Thymus (tissue), 11 donors: ENCODE data around the gene SPOCK1. TPM values are rescaled to one million over a fixed set of nuclear protein-coding genes. Genes with fewer than 3 reads are reported as not detected.

Experiments used
- DNase-seq, 9 donors: peaks; one replicate each; pipeline ENCODE4 v3.0.0-alpha.2; 2013; ENCODE audit warnings: low spot score in 9 of 9, low read depth in 6 of 9, missing footprints in 1 of 9
- H3K27ac ChIP-seq, 2 donors: one replicate each; pipeline ENCODE4 v1.5.1; 2013; ENCODE audit warnings: control low read depth in 1 of 2, low read depth in 1 of 2, low read length in 1 of 2, mild to moderate bottlenecking in 1 of 2, moderate library complexity in 1 of 2
- H3K27me3 ChIP-seq, 2 donors: one replicate each; pipeline ENCODE4 v1.5.1; 2013; ENCODE audit warnings: low read length in 1 of 2; ENCODE audit not compliant: control insufficient read depth in 2 of 2, insufficient read depth in 1 of 2
- H3K36me3 ChIP-seq, 2 donors: one replicate each; pipeline ENCODE4 v1.5.1; 2013; ENCODE audit warnings: low read length in 1 of 2, mild to moderate bottlenecking in 1 of 2, moderate library complexity in 1 of 2; ENCODE audit not compliant: control insufficient read depth in 2 of 2, insufficient read depth in 2 of 2
- H3K4me1 ChIP-seq, 2 donors: one replicate each; pipeline ENCODE4 v1.5.1; 2013; ENCODE audit warnings: low read length in 2 of 2; ENCODE audit not compliant: control insufficient read depth in 2 of 2, insufficient read depth in 2 of 2
- H3K4me3 ChIP-seq, 2 donors: one replicate each; pipeline ENCODE4 v1.5.1; 2013; ENCODE audit warnings: low read length in 2 of 2, control low read depth in 1 of 2, mild to moderate bottlenecking in 1 of 2
- H3K9me3 ChIP-seq, 2 donors: one replicate each; pipeline ENCODE4 v1.5.1; 2013; ENCODE audit warnings: low read length in 1 of 2, mild to moderate bottlenecking in 1 of 2; ENCODE audit not compliant: control insufficient read depth in 2 of 2, insufficient read depth in 1 of 2
- WGBS: extraction: QIAGEN DNeasy Blood & Tissue Kit; methylation state at CpG from one replicate; pipeline ENCODE4 v1.1.7; 2013; 5-methylcytosine and 5-hydroxymethylcytosine counted together
- polyA plus RNA-seq: library from polyadenylated mRNA; stranded (reverse); fragments of 200-250 nt; gene quantifications from one replicate; pipeline ENCODE4 v1.2.3, GENCODE V29; 2013
- total RNA-seq: library from RNA; stranded (reverse); fragments of 120-200 nt; gene quantifications from one replicate; pipeline ENCODE4 v1.2.4, GENCODE V29; 2013
- donor health status: healthy.

Gene SPOCK1
- total and polyA plus RNA-seq, 2 donors, result 3.7 to 8.6 TPM

DNA sequence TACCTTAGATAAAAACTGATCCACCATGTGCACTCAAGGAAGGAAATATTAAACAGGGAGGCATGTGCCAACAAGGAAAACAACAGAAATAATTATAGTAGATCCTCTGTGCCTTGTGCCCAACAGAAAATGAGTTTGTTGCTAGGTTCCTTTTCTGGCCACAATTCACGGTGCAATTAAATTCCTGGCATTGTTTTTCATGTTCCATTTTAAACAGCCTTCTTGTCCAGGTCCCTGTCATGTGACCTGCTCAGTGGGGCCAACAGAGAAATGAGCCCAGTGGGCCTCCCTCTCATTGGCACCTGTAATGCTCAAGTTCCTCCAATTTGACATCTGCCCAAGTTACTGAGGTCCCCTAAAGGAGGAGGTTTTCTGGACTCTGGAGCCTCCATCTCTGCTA lies 56.5 kb downstream of the SPOCK1 start:
- Histone ChIP-seq H3K9me3 (no peaks in the 10 kb centered on the region), H3K27me3 (no peaks in the 10 kb centered on the region), H3K27ac (no peak overlapping the region), H3K4me3 (no peak overlapping the region), H3K4me1 (no peaks in the 10 kb centered on the region), H3K36me3 (no peaks in the 10 kb centered on the region)
- WGBS, result 91% methylated on average over 1 of the region's 1 CpG
- no peak for DNase-seq

- Histone ChIP-seq H3K4me3 (no peak overlapping the region), H3K27ac (no peak overlapping the region), H3K4me1 (no peaks in the 10 kb centered on the region), H3K27me3 (no peaks in the 10 kb centered on the region), H3K9me3 (no peaks in the 10 kb centered on the region), H3K36me3 (no peaks in the 10 kb centered on the region)
- DNase-seq, result no peak
- 93% methylated on average over 2 of the region's 2 CpGs for WGBS
These were observed 57.6 kb downstream of the SPOCK1 start for GRCh38 chr5:137441476-137441875.

DNA sequence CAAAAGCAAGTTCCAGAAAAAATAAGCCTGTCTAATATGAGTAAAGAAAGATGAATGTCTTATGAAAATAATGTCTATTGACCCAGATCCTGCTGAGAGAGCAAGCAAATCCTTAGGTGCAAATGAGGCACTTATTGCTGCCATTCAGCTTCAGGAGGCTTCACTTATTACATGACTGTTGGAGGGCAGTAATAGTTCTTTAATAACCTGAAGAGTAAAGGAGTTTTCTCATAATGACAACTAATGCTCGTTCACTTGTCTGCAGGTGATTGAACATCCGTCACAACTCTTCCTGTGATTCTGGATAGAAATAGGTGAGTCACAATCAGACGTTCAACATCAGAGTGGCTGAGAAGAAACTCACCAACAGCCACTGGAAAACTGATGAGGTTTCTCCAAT lies 58.3 kb downstream of the SPOCK1 start:
- 63% methylated on average over 3 of the region's 3 CpGs for WGBS
- H3K4me1 ChIP-seq, result no peaks in the 10 kb centered on the region

GRCh38 chr5:137439645-137440044 lies 59.5 kb downstream of the SPOCK1 start:
- H3K36me3 ChIP-seq, result no peaks in the 10 kb centered on the region
- H3K9me3 ChIP-seq, result no peaks in the 10 kb centered on the region
- no peak overlapping the region for H3K4me3 ChIP-seq
- WGBS, result 71% methylated on average over 3 of the region's 3 CpGs
- no peak for DNase-seq
- H3K4me1 ChIP-seq, result no peaks in the 10 kb centered on the region
- H3K27ac ChIP-seq, result no peak overlapping the region
- H3K27me3 ChIP-seq, result no peaks in the 10 kb centered on the region

More for the DNA sequence above, 58.3 kb downstream of the SPOCK1 start:
- H3K4me3 ChIP-seq, result no peak overlapping the region
- H3K27me3 ChIP-seq, result no peaks in the 10 kb centered on the region
- no peak for DNase-seq
- H3K36me3 ChIP-seq, result no peaks in the 10 kb centered on the region
- no peak overlapping the region for H3K27ac ChIP-seq
- no peaks in the 10 kb centered on the region for H3K9me3 ChIP-seq

GRCh38 chr5:137438932-137439331 lies 60.2 kb downstream of the SPOCK1 start:
- no peaks in the 10 kb centered on the region for H3K27me3 ChIP-seq
- DNase-seq, result no peak
- H3K36me3 ChIP-seq, result no peaks in the 10 kb centered on the region
- H3K4me3 ChIP-seq, result no peak overlapping the region
- H3K9me3 ChIP-seq, result no peaks in the 10 kb centered on the region
- no peak overlapping the region for H3K27ac ChIP-seq
- 83% methylated on average over 2 of the region's 2 CpGs for WGBS
- H3K4me1 ChIP-seq, result no peaks in the 10 kb centered on the region

DNA sequence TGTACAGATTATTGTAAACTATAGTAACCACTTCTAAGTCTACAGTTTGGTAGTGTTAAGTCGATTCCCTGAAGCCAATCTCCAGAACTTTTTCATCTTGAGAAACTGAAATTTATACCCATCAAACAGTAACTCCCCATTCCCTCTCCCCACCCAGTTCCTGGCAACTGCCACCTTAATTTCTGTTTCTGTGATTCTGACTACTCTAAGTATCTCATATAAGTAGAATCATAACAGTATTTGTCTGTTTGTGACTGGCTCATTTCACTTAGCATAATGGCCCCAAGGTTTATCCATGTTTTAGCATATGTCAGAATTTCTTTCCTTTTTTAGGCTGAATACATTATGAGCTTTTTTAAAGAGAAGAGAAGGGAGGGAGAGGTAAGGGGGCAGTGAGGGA lies 61.4 kb downstream of the SPOCK1 start:
- Histone ChIP-seq H3K4me1 (no peaks in the 10 kb centered on the region), H3K9me3 (no peaks in the 10 kb centered on the region), H3K27me3 (no peaks in the 10 kb centered on the region), H3K36me3 (no peaks in the 10 kb centered on the region), H3K4me3 (no peak overlapping the region), H3K27ac (no peak overlapping the region)
- DNase-seq, result no peak
- WGBS, result 78% methylated on average over 1 of the region's 1 CpG

DNA sequence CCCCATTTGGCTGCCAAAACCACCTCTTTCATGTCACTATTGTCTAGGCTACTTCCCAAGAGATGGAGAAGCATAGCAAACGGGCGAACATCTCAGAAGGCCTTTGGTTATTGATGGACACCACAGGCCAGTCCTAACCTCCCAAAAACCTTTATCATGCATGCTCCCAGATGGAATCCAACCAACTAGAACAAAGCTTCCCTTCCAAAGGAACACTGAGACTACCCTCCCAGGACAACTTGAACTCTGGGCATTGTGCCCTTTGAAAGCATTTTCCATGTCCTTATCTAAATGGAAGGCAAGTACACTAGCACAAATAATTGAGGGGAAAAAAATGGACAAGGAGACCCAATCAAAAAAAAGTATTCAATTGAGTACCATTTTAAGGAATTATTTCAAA lies 65.6 kb downstream of the SPOCK1 start:
- no peaks in the 10 kb centered on the region for H3K4me1 ChIP-seq
- no peaks in the 10 kb centered on the region for H3K27me3 ChIP-seq
- H3K4me3 ChIP-seq, result no peak overlapping the region
- DNase-seq, result no peak
- H3K27ac ChIP-seq, result no peak overlapping the region
- H3K36me3 ChIP-seq, result no peaks in the 10 kb centered on the region
- 97% methylated on average over 2 of the region's 2 CpGs for WGBS
- H3K9me3 ChIP-seq, result no peaks in the 10 kb centered on the region

GRCh38 chr5:137432376-137432775 lies 66.8 kb downstream of the SPOCK1 start:
- H3K27ac ChIP-seq, result no peak overlapping the region

GRCh38 chr5:137431051-137431450 lies 68.1 kb downstream of the SPOCK1 start:
- 38% methylated on average over 2 of the region's 2 CpGs for WGBS
- Histone ChIP-seq H3K27me3 (no peaks in the 10 kb centered on the region), H3K4me1 (no peaks in the 10 kb centered on the region), H3K27ac (no peak overlapping the region), H3K9me3 (no peaks in the 10 kb centered on the region), H3K4me3 (no peak overlapping the region), H3K36me3 (no peaks in the 10 kb centered on the region)
- no peak for DNase-seq

More at GRCh38 chr5:137432376-137432775, 66.8 kb downstream of the SPOCK1 start:
- Histone ChIP-seq H3K4me3 (no peak overlapping the region), H3K4me1 (no peaks in the 10 kb centered on the region), H3K27me3 (no peaks in the 10 kb centered on the region), H3K36me3 (no peaks in the 10 kb centered on the region), H3K9me3 (no peaks in the 10 kb centered on the region)
- 47% methylated on average over 2 of the region's 2 CpGs for WGBS
- no peak for DNase-seq

DNA sequence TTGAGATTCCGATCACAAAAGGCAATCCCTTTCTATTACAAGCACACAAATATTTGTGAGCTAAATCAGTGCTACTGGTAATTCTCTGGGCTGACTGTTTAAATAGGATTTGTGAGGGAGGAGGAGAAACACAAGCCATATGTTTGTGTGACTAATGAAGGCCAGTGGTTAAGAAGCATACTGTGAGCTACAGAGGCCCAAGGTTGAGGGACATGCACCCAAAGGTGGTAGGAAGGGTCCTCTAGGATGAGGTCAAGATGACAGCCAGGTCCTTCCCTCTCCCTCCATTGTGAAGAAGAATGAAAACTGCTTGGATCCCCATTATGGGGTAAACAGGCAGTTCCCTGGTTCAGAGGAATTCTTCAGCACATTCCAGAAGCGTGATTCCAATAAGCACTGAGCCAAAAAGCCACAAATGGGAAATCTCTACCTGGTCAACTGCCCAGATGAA lies 83.9 kb downstream of the SPOCK1 start:
- Histone ChIP-seq H3K27ac (no peak overlapping the region), H3K27me3 (no peaks in the 10 kb centered on the region), H3K36me3 (no peaks in the 10 kb centered on the region), H3K9me3 (no peaks in the 10 kb centered on the region), H3K4me1 (no peaks in the 10 kb centered on the region), H3K4me3 (no peak overlapping the region)
- WGBS, result 96% methylated on average over 2 of the region's 2 CpGs
- DNase-seq, result no peak
